GM12874 (cell line): Measurements from ENCODE around the gene MRM2.

Source experiments
- TF ChIP-seq, protein P1 (sequence below): IDR thresholded peaks from 2 replicates; pipeline ENCODE4 v1.5.1; 2011; ENCODE audit warnings: low read depth, mild to moderate bottlenecking, control low read depth, low read length, moderate library complexity; ENCODE audit not compliant: insufficient read depth

The MRM2 gene

DNA sequence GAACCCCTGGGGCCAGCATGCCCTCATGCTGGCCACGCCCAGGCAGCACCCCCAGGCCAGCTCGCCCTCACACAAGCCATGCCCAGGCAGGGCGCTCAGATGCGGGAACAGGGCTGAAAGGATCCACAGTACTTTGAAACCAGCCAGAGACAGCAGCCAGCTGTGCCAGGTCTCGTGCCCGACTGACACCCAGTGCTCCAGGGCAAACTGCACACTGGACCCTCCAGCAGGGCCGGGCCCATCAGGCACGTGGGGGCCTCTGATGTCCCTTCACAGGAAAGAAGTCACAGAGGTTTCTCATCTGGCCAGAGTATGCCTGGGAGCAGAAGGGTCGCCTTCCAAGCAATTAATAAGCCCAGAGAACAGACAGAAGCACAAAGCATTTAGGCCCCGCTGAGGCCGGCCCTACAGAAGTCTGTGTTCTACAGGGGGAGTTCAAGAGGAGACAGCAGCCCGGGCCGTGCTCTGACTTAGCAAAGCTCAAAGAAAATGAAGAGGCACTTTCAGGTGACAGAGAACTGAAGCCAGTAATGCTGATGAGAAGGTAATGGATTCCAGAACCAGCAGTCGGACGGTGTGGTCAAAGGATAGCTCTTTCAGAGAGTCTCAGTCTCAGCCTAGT, 30.6 kb downstream of the MRM2 start:
- TF ChIP-seq, protein P1, sequence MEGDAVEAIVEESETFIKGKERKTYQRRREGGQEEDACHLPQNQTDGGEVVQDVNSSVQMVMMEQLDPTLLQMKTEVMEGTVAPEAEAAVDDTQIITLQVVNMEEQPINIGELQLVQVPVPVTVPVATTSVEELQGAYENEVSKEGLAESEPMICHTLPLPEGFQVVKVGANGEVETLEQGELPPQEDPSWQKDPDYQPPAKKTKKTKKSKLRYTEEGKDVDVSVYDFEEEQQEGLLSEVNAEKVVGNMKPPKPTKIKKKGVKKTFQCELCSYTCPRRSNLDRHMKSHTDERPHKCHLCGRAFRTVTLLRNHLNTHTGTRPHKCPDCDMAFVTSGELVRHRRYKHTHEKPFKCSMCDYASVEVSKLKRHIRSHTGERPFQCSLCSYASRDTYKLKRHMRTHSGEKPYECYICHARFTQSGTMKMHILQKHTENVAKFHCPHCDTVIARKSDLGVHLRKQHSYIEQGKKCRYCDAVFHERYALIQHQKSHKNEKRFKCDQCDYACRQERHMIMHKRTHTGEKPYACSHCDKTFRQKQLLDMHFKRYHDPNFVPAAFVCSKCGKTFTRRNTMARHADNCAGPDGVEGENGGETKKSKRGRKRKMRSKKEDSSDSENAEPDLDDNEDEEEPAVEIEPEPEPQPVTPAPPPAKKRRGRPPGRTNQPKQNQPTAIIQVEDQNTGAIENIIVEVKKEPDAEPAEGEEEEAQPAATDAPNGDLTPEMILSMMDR: no peak

DNA sequence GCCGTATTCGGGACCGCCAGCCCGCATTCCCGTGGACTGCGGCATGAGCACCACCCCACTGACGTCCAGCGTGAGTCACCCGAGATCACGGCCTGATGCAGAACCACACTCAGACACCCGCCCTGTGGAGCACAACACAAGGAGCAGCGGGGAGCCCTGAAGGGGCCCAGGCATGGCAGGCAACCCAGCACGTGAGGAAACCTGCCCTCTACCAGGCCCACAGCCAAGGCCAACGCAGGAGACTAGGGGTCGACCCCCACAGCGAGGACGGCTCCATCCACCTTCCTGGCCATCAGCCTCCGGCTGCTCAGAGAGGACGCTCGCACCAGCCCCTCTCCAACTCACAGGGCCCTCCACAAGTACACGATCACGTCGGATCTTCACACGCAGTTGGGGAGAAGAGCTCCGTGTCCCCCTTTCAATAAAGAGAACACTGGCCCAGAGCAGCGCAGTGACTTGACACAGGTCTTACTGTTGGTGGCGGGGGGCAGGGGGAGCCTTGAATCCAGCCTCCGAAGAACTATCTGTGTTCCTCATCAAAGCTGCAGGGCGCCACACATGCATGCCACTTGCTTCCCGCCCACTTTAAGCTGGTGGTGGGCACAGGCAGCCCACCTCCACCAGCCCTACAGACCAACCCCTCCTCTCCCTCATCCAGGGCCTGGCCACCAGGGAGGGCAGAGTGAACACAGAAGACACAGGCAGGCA, 31.3 kb downstream of the MRM2 start:
- TF ChIP-seq, protein P1: no peak

DNA sequence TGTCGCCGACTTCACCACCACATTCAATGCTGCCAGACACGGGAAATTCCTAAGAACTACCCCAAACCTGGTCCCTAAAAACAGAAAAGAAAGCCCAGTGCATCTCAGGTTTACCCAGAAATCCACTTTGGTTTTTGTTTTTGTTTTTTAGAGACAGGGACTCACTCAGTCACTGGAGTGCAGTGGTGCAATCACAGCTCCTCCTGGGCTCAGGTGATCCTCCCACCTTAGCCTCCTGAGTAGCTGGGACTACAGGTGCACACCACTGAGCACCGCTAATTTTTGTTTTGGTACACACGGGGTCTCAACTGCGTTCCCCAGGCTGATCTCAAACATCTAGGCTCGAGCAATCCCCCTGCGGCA, 32.1 kb downstream of the MRM2 start:
- TF ChIP-seq, protein P1: no peak

DNA sequence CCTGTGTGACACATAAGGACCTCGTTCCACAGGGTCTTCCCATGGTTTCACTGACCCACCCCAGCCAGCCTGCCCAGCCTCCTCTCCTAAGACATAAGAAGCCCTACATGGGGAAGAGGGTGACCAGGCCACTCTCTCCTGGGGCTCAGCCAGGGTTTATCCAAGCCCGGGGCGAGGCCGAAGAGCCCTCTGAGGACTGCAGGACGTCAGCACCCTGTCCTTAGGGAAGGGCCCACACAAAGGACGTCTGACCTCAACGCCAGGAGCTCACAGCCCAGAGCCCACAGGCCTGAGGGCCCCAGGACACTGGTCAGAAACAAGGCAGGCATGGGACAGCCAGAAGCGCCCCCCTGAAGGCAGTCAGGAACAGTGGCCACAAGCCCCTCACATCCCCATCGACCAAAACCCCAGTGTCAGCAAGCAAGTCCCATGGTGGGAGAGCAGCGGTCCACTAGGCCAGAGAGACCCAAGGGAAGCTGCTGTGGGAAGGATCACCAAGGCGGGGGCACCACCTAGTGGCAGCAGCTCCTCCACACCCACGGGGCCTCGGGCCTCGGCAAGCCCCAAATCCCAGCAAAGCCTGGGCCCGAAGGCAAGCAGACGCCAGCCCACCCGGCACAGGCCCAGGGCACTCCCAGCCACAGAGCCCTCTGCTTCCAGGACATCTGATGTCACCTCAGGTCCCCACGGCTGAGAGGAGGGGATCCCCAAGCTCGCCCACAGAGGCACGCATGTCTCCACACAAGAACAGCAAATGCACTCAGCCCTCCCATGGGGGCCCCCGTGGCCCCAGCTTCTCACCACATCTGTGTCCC, 32.7 kb downstream of the MRM2 start:
- TF ChIP-seq, protein P1: peak; percentile 84

DNA sequence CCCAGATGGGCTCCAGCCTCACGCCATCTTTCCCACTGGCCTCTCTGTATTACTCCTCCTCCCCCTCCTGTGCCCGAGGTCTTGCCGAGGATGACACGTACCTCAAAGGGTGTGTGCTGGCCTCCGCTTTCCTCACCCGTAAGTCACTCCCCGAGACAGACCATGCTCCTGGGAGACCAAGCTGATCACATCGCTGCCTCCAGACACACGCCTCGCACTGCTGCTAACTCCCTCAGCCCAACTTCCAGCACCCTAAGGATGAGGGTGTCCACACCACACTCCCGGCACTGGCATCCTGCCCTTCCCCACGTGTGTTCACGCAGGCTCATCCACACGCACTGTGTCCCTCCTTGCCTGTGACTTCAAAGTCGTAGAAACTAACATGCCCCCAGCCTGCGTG, 33.3 kb downstream of the MRM2 start:
- TF ChIP-seq, protein P1: no peak

DNA sequence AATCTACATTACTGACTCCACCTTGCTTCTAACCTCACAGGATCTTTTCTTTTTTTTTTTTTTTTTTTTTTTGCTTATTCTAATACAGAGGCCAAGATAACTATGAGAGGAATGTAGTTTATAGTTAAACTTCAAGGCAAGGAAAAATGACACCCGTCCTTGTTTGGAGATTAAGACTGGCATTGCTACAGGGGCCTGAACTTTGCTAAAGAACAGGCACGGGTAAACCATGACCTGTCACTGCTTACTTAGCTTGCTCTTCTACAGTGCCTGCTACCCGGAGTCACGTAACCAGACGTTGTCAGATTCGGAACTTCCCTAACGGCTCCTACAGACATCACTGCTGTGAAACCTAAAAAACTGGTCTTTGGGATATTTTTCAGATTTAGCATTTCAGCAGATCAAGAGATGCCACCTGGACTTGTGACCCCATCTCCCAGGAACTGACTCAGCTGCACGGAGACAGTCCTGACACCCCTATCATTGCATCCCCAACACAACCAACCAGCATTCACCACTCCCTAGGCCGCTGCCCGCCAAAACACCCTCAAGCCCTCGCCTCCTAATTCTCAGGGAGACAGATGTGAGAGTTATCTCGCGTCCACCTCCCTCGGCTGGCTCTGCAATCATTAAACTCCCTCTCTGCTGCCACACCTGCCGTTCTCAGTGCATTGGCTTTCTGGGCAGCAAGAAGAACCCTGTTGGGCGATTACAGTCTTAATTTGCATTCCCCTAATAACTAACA, 36.8 kb downstream of the MRM2 start:
- TF ChIP-seq, protein P1: no peak

DNA sequence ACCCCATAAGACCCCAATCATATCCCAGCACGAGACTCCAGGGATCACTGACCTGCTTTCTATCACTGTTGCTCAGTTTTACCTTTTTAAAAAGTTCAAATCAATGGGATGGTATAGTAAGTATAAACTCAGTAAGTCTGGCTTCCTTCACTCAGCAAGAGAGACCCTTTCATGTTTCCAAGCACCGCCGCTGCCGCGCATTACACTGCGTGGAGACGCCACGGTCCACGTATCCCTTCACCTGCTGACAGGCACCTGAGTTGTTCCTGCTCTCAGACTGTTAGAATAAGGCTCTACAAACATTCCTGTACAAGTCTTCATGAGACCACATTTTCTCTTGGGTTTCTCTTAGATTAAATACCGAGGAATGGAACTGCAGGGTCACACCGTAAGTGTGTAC, 37.6 kb downstream of the MRM2 start:
- TF ChIP-seq, protein P1: no peak
